ENCODE data around the gene LDB3.

DNA sequence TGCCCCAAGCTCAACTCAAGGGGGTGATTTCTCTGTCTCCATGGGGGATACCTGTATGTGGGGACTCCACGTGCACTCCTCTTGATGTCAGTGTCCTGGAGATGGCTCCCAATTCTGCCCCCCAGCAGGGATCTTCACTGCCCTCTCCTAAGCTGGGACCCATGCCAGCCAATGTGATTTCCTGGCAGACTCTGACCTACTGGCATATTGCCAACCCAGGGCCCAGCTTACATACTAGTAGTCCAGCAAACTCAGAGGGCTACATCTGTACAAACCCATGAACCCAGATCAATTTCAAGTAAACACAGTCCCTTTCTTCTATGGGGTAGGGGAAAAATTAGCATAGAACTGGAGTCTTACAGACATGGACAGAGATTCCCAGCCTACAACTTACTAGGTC, 61.9 kb downstream of the LDB3 start:
- TF ChIP-seq POLR2AphosphoS5 (IDR thresholded peaks at IDR 0.05) (peak in 2 of 4 donors; percentile 19 to 54), CTCF (IDR thresholded peaks at IDR 0.05) (no peak)
